Keratinocyte (primary cell): ENCODE measurements around the gene TMC7.

Source experiments
- EZH2 ChIP-seq: IDR thresholded peaks from one replicate; pipeline ENCODE4 v1.6.1; 2012; ENCODE audit warnings: inconsistent platforms, mild to moderate bottlenecking, low read length, moderate library complexity
- TF ChIP-seq, protein P1 (sequence below), 3 experiments: IDR thresholded peaks in 1 of 3; conservative IDR thresholded peaks in 1 of 3; optimal IDR thresholded peaks in 1 of 3; 2 replicates in 2 of 3; 3 replicates in 1 of 3; pipeline versions ENCODE3 to v1.5.1; 2011; ENCODE audit warnings: low read length in 3 of 3, mild to moderate bottlenecking in 3 of 3, moderate library complexity in 2 of 3, control low read depth in 1 of 3, inconsistent platforms in 1 of 3; ENCODE audit not compliant: insufficient read depth in 2 of 3; ENCODE audit errors: extremely low read depth in 1 of 3

DNA sequence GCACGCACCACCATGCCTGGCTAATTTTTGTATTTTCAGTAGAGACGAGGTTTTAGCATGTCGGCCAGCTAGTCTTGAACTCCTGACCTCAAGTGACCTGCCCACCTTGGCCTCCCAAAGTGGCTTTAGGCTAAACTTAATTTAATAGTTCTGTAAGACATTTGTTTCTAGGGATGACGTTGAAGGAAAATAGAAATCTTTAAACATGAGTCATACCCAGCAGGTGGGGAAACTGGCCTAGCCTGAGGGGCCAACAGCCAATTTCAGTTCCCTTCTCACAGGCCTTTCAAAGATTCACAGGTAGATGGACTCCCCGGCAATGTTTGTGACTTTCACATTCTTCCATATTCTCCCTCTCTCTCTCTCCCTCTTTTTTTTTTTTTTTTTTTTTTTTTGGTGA is 111.9 kb downstream of the TMC7 start:
- TF ChIP-seq, protein P1, sequence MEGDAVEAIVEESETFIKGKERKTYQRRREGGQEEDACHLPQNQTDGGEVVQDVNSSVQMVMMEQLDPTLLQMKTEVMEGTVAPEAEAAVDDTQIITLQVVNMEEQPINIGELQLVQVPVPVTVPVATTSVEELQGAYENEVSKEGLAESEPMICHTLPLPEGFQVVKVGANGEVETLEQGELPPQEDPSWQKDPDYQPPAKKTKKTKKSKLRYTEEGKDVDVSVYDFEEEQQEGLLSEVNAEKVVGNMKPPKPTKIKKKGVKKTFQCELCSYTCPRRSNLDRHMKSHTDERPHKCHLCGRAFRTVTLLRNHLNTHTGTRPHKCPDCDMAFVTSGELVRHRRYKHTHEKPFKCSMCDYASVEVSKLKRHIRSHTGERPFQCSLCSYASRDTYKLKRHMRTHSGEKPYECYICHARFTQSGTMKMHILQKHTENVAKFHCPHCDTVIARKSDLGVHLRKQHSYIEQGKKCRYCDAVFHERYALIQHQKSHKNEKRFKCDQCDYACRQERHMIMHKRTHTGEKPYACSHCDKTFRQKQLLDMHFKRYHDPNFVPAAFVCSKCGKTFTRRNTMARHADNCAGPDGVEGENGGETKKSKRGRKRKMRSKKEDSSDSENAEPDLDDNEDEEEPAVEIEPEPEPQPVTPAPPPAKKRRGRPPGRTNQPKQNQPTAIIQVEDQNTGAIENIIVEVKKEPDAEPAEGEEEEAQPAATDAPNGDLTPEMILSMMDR (optimal IDR thresholded peaks at IDR 0.05 in 1 of 3, IDR thresholded peaks at IDR 0.05 in 1 of 3, conservative IDR thresholded peaks at IDR 0.05 in 1 of 3; ENCODE audit: extremely low read depth in 1 of 3, insufficient read depth in 2 of 3, low read length in 3 of 3) = no peak
- TF ChIP-seq EZH2 = no peak
